ENCODE measurements around the gene ARHGAP42. TPM values are rescaled to one million over a fixed set of nuclear protein-coding genes. Genes with fewer than 3 reads are reported as not detected.

Gene ARHGAP42
- total RNA-seq, 1 donor from 2014 or later: 21.6 TPM

DNA sequence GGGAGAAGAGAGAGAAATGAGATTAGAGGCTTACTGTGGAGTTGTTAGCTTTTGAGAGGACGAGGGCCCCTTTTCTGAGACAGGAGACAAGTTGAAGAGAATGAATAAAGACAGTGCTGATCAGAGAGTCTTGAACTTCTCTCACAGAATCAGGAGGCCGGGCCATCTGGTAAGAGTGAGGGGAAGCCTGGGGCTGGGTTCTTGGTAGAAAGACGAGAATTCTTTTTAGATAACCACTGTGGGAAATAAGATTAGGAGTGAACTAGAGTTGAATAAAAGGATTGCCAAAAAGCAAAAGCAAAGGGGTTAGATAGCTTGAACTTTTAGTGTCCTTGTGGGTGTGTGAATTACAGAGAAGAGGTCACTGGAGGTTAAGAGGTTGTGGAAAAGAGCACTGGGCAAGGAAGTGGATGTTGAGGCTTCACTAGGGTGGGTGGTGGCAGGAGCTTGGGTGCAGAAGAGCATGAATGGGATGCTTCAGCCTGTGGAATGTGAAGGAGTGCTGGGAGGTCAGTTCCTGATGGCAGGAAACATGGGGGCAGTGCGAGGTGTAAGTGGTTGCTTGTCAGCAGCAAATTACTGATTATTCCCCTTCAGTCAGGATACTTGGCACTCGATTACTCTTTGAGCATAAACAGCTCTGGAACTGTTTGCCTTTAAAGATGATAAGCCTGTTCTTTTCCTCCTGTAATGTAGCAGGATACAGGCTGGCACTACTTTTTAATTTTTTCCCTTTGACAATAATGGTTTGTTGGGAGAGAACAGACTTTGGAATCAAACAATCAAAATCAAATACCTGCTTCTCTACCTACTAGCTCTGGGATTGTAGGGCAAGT lies 98.3 kb downstream of the ARHGAP42 start:
- H3K9me3 Mint-ChIP-seq: peaks cover 16% of the 10 kb centered on the region
- TF ChIP-seq, protein P1, sequence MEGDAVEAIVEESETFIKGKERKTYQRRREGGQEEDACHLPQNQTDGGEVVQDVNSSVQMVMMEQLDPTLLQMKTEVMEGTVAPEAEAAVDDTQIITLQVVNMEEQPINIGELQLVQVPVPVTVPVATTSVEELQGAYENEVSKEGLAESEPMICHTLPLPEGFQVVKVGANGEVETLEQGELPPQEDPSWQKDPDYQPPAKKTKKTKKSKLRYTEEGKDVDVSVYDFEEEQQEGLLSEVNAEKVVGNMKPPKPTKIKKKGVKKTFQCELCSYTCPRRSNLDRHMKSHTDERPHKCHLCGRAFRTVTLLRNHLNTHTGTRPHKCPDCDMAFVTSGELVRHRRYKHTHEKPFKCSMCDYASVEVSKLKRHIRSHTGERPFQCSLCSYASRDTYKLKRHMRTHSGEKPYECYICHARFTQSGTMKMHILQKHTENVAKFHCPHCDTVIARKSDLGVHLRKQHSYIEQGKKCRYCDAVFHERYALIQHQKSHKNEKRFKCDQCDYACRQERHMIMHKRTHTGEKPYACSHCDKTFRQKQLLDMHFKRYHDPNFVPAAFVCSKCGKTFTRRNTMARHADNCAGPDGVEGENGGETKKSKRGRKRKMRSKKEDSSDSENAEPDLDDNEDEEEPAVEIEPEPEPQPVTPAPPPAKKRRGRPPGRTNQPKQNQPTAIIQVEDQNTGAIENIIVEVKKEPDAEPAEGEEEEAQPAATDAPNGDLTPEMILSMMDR (conservative IDR thresholded peaks at IDR 0.05): no peak
- no peak overlapping the region for H3K27ac Mint-ChIP-seq (ENCODE audit: unreplicated experiment)
- DNase-seq (ENCODE audit: low read depth, low spot score): no peak
- H3K4me3 Mint-ChIP-seq: no peak overlapping the region
- H3K27me3 Mint-ChIP-seq (ENCODE audit: low read depth): no peaks in the 10 kb centered on the region
- peaks cover 13% of the 10 kb centered on the region for H3K36me3 Mint-ChIP-seq (ENCODE audit: low read depth)
- peaks cover 14% of the 10 kb centered on the region for H3K4me1 Mint-ChIP-seq

DNA sequence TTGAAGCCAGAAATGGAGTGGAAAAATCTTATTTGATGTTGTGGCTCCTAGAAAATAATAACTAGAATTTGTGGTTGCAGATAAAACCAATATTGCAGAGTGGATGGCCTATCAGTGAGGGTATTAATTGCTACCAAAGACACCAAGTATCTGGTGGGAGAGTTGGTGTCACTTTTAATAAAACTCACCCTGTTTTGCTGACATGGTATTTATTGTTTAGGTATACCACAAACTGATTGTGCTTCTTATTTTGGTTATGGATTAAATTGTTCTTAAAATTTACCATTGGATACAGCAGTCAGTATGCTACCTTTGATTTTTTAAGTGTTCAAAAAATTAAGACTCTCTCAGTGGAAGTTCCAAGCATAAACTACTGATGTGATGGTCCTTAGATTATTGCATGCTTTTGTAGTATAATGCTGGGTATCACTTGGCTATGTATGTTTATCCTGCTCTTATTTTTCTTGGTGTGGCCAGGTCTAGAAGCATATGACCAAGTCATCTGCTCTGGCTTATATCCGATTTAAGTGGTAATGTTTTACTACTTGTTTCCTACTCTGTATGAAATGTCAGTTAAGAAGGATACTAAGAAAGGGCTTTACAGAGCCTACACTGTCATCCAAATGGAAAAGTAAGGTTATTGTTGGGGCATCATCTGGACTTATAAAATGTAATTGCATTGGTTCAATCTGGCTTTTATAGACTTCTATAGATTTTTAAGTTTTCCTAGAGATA lies 101.6 kb downstream of the ARHGAP42 start:
- H3K27me3 Mint-ChIP-seq (ENCODE audit: low read depth): no peaks in the 10 kb centered on the region
- H3K36me3 Mint-ChIP-seq (ENCODE audit: low read depth): peaks cover 9% of the 10 kb centered on the region
- H3K27ac Mint-ChIP-seq (ENCODE audit: unreplicated experiment): no peak overlapping the region
- TF ChIP-seq, protein P1 (conservative IDR thresholded peaks at IDR 0.05): no peak
- no peak overlapping the region for H3K4me3 Mint-ChIP-seq
- H3K9me3 Mint-ChIP-seq: peaks cover 16% of the 10 kb centered on the region
- DNase-seq (ENCODE audit: low read depth, low spot score): no peak
- H3K4me1 Mint-ChIP-seq: peaks cover 26% of the 10 kb centered on the region

DNA sequence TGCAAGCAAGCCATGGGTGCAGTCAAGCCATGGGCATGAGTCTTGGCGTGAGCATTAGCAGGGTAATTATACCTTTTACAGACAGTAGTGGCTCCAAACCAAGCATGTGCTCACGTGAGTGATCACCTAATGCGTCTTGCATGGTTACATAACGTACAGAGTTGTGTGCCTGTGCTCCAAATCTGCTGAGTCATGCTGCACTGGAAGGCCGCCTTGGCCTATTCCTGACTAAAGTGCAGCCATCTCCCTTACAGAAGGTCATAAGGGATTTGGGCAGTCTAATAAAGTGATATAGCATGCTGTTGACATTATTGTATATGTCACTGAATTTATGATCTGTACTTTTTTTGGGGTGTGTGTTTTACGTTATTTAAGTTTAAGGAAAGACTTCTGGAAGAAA lies 102.4 kb downstream of the ARHGAP42 start:
- H3K4me1 Mint-ChIP-seq: peaks cover 29% of the 10 kb centered on the region
- no peaks in the 10 kb centered on the region for H3K27me3 Mint-ChIP-seq (ENCODE audit: low read depth)
- no peak for DNase-seq (ENCODE audit: low read depth, low spot score)
- peaks cover 19% of the 10 kb centered on the region for H3K9me3 Mint-ChIP-seq
- TF ChIP-seq, protein P1 (conservative IDR thresholded peaks at IDR 0.05): no peak
- peaks cover 9% of the 10 kb centered on the region for H3K36me3 Mint-ChIP-seq (ENCODE audit: low read depth)
- peak overlapping the region; percentile 14 for H3K27ac Mint-ChIP-seq (ENCODE audit: unreplicated experiment)
- no peak overlapping the region for H3K4me3 Mint-ChIP-seq

DNA sequence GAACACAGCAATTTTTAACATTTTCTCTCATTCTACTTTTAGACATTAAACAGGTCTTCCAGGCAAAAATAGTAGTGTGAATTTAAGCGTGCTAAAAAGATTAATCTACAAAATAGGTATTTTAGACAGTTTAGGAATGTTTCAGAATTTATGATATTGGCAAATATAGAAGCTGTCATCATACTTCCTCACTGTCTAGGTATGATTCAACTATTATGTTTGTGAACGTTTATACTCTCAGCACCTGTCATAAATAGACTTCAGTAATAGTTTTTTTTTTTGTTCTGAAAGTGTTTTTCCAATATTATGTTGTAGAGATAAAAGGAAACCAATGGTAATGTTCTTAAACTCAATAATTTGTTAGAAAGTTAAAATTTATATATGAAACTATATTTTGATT lies 103.0 kb downstream of the ARHGAP42 start:
- no peak for DNase-seq (ENCODE audit: low read depth, low spot score)
- Mint-ChIP-seq H3K27ac (ENCODE audit: unreplicated experiment) (no peak overlapping the region), H3K4me1 (peaks cover 29% of the 10 kb centered on the region), H3K4me3 (no peak overlapping the region), H3K36me3 (ENCODE audit: low read depth) (peaks cover 9% of the 10 kb centered on the region), H3K9me3 (peaks cover 19% of the 10 kb centered on the region), H3K27me3 (ENCODE audit: low read depth) (no peaks in the 10 kb centered on the region)
- TF ChIP-seq, protein P1 (conservative IDR thresholded peaks at IDR 0.05): no peak

DNA sequence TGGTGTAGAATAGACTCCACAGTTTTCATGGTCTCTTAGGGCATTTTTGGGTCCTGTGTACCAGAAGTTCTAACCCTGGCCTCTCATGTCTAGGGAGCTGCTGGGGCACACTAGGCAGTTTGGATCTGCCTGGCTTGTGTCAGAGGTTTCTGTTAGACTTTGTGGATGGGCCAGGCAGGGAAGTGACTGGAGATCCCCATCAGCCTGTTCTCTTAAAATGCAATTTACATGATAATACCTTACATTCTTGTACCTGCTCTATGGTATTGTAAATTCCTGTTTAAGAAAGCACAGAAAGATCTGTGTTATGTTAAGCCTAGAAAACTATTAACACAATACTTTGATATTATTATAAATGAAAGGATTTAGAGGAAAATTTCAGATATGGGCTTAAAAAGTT lies 104.0 kb downstream of the ARHGAP42 start:
- TF ChIP-seq, protein P1 (conservative IDR thresholded peaks at IDR 0.05): no peak

More for the DNA sequence above, 104.0 kb downstream of the ARHGAP42 start:
- Mint-ChIP-seq H3K4me3 (no peak overlapping the region), H3K9me3 (peaks cover 19% of the 10 kb centered on the region), H3K36me3 (ENCODE audit: low read depth) (peaks cover 12% of the 10 kb centered on the region), H3K27ac (ENCODE audit: unreplicated experiment) (no peak overlapping the region), H3K4me1 (peaks cover 29% of the 10 kb centered on the region), H3K27me3 (ENCODE audit: low read depth) (no peaks in the 10 kb centered on the region)
- no peak for DNase-seq (ENCODE audit: low read depth, low spot score)
